Measurements from ENCODE around the gene SH3RF3. TPM values are rescaled to one million over a fixed set of nuclear protein-coding genes. Genes with fewer than 3 reads are reported as not detected.

Gene SH3RF3
- total RNA-seq, 1 experiment from 2014 or later = 0.98 TPM

- Mint-ChIP-seq H3K27me3 (ENCODE audit: insufficient read depth, unreplicated experiment) (peaks cover 7% of the 10 kb centered on the region), H3K4me3 (ENCODE audit: unreplicated experiment) (no peak overlapping the region), H3K36me3 (ENCODE audit: insufficient read depth, unreplicated experiment) (no peaks in the 10 kb centered on the region), H3K4me1 (ENCODE audit: low read depth, unreplicated experiment) (no peaks in the 10 kb centered on the region), H3K9me3 (ENCODE audit: unreplicated experiment) (peaks cover 50% of the 10 kb centered on the region), H3K27ac (ENCODE audit: unreplicated experiment) (no peak overlapping the region)
- no peaks in the 10 kb centered on the region for H3K4me1 ChIP-seq
- intact Hi-C loops (cut with micrococcal nuclease; ENCODE audit: unreplicated experiment) = no loop called here
- POLR2A ChIA-PET = no interaction called here
- H3K36me3 ChIP-seq (ENCODE audit: control insufficient read depth, insufficient read depth, low read length) = no peaks in the 10 kb centered on the region
- H3K27me3 ChIP-seq (replicated peaks; ENCODE audit: control insufficient read depth, insufficient read depth, low read length) = no peaks in the 10 kb centered on the region
- no peak for TF ChIP-seq CTCF (IDR thresholded peaks at IDR 0.05; ENCODE audit: insufficient read depth in 1 of 2, low read depth in 1 of 2, low read length in 1 of 2, severe bottlenecking in 1 of 2, unreplicated experiment in 1 of 2)
- DNase-seq = no peak
- no TSS peak for BruUV-seq (replicated peaks)
- CTCF ChIA-PET = no interaction called here
- H3K9me3 ChIP-seq = peaks cover 22% of the 10 kb centered on the region
- H3K4me3 ChIP-seq (ENCODE audit: low read depth, low read length) = no peak overlapping the region
Measured at GRCh38 chr2:109444916-109445315, 315.9 kb downstream of the SH3RF3 start.

- H3K27ac Mint-ChIP-seq (ENCODE audit: unreplicated experiment) = no peak overlapping the region
- intact Hi-C loops (cut with micrococcal nuclease; ENCODE audit: unreplicated experiment) = no loop called here
- no peaks in the 10 kb centered on the region for H3K36me3 ChIP-seq (ENCODE audit: control insufficient read depth, insufficient read depth, low read length)
- peaks cover 7% of the 10 kb centered on the region for H3K27me3 Mint-ChIP-seq (ENCODE audit: insufficient read depth, unreplicated experiment)
- POLR2A ChIA-PET = no interaction called here
- no peak overlapping the region for H3K4me3 ChIP-seq (ENCODE audit: low read depth, low read length)
- no peaks in the 10 kb centered on the region for H3K36me3 Mint-ChIP-seq (ENCODE audit: insufficient read depth, unreplicated experiment)
- no peak overlapping the region for H3K4me3 Mint-ChIP-seq (ENCODE audit: unreplicated experiment)
- H3K9me3 Mint-ChIP-seq (ENCODE audit: unreplicated experiment) = peaks cover 34% of the 10 kb centered on the region
- no peak for TF ChIP-seq CTCF (IDR thresholded peaks at IDR 0.05; ENCODE audit: insufficient read depth in 1 of 2, low read depth in 1 of 2, low read length in 1 of 2, severe bottlenecking in 1 of 2, unreplicated experiment in 1 of 2)
- no TSS peak for BruUV-seq (replicated peaks)
- H3K27me3 ChIP-seq (replicated peaks; ENCODE audit: control insufficient read depth, insufficient read depth, low read length) = no peaks in the 10 kb centered on the region
- no peaks in the 10 kb centered on the region for H3K4me1 Mint-ChIP-seq (ENCODE audit: low read depth, unreplicated experiment)
- peak in 1 of 2 experiments; percentile 19 for DNase-seq
- no peaks in the 10 kb centered on the region for H3K4me1 ChIP-seq
- H3K9me3 ChIP-seq = peaks cover 14% of the 10 kb centered on the region
- CTCF ChIA-PET = interaction anchor here (1.2 kb wide), 1 partner anchor 64 kb away, joined by 3 read pairs; no protein-coding TSS in a partner anchor
Measured at GRCh38 chr2:109446278-109447131, 317.5 kb downstream of the SH3RF3 start.

GRCh38 chr2:109447251-109447661 lies 318.3 kb downstream of the SH3RF3 start:
- H3K36me3 Mint-ChIP-seq (ENCODE audit: insufficient read depth, unreplicated experiment) = no peaks in the 10 kb centered on the region
- no peak overlapping the region for H3K4me3 ChIP-seq (ENCODE audit: low read depth, low read length)
- CTCF ChIA-PET = interaction anchor here (1.2 kb wide), 1 partner anchor 63 kb away, joined by 3 read pairs; no protein-coding TSS in a partner anchor
- POLR2A ChIA-PET = no interaction called here
- H3K27me3 Mint-ChIP-seq (ENCODE audit: insufficient read depth, unreplicated experiment) = peaks cover 7% of the 10 kb centered on the region
- no peaks in the 10 kb centered on the region for H3K36me3 ChIP-seq (ENCODE audit: control insufficient read depth, insufficient read depth, low read length)
- H3K4me3 Mint-ChIP-seq (ENCODE audit: unreplicated experiment) = no peak overlapping the region
- intact Hi-C loops (cut with micrococcal nuclease; ENCODE audit: unreplicated experiment) = no loop called here
- no peaks in the 10 kb centered on the region for H3K4me1 Mint-ChIP-seq (ENCODE audit: low read depth, unreplicated experiment)
- peaks cover 12% of the 10 kb centered on the region for H3K9me3 ChIP-seq
- H3K4me1 ChIP-seq = no peaks in the 10 kb centered on the region
- TF ChIP-seq CTCF (IDR thresholded peaks at IDR 0.05; ENCODE audit: insufficient read depth in 1 of 2, low read depth in 1 of 2, low read length in 1 of 2, severe bottlenecking in 1 of 2, unreplicated experiment in 1 of 2) = no peak
- no peak overlapping the region for H3K27ac Mint-ChIP-seq (ENCODE audit: unreplicated experiment)
- peak in 1 of 2 experiments; percentile 7 for DNase-seq
- no TSS peak for BruUV-seq (replicated peaks)
- no peaks in the 10 kb centered on the region for H3K27me3 ChIP-seq (replicated peaks; ENCODE audit: control insufficient read depth, insufficient read depth, low read length)
- H3K9me3 Mint-ChIP-seq (ENCODE audit: unreplicated experiment) = peaks cover 27% of the 10 kb centered on the region

All from Caco-2 (cell line).